ENCODE data around the gene MMP11.

DNA sequence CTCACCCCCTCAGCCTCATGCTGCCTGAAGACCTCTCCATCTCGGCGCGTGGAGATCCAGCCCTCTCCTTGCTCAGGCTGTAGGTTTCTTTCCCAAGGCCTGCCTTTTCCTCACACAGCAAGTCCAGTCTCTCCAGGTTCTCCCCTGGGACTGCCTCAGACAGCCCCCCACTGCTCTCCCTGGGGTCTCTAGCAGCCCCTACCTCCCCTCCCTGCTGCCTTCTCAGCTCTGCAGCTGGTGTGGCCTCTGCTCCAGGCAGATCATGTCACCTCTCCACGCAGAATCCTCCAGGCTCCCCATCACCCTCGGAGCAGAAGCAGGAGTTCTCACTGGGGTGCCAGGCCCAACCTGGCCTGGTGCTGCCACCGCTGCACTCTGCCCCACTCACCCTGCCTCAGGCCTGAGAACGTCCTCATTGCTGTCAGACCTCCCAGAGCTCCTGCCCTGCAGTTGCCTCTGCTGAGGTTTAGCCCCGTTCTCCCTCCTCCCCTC lies 29.3 kb downstream of the MMP11 start:
- TF ChIP-seq MAFK (IDR thresholded peaks at IDR 0.05; ENCODE audit: low read depth, low read length) = no peak
- TF ChIP-seq, protein P1, sequence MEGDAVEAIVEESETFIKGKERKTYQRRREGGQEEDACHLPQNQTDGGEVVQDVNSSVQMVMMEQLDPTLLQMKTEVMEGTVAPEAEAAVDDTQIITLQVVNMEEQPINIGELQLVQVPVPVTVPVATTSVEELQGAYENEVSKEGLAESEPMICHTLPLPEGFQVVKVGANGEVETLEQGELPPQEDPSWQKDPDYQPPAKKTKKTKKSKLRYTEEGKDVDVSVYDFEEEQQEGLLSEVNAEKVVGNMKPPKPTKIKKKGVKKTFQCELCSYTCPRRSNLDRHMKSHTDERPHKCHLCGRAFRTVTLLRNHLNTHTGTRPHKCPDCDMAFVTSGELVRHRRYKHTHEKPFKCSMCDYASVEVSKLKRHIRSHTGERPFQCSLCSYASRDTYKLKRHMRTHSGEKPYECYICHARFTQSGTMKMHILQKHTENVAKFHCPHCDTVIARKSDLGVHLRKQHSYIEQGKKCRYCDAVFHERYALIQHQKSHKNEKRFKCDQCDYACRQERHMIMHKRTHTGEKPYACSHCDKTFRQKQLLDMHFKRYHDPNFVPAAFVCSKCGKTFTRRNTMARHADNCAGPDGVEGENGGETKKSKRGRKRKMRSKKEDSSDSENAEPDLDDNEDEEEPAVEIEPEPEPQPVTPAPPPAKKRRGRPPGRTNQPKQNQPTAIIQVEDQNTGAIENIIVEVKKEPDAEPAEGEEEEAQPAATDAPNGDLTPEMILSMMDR (conservative IDR thresholded peaks at IDR 0.05; ENCODE audit: low read depth, low read length) = no peak
- TF ChIP-seq POLR2A (IDR thresholded peaks at IDR 0.05; ENCODE audit: low read depth, low read length) = no peak
- no peak for TF ChIP-seq RCOR1 (IDR thresholded peaks at IDR 0.05; ENCODE audit: insufficient replicate concordance, low read length)
- TF ChIP-seq, protein P2, sequence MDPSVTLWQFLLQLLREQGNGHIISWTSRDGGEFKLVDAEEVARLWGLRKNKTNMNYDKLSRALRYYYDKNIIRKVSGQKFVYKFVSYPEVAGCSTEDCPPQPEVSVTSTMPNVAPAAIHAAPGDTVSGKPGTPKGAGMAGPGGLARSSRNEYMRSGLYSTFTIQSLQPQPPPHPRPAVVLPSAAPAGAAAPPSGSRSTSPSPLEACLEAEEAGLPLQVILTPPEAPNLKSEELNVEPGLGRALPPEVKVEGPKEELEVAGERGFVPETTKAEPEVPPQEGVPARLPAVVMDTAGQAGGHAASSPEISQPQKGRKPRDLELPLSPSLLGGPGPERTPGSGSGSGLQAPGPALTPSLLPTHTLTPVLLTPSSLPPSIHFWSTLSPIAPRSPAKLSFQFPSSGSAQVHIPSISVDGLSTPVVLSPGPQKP (IDR thresholded peaks at IDR 0.05; ENCODE audit: borderline replicate concordance, low read depth, low read length) = no peak
- no peak for TF ChIP-seq MXI1 (IDR thresholded peaks at IDR 0.05; ENCODE audit: borderline replicate concordance, low read depth, low read length)
- TF ChIP-seq, protein P3, sequence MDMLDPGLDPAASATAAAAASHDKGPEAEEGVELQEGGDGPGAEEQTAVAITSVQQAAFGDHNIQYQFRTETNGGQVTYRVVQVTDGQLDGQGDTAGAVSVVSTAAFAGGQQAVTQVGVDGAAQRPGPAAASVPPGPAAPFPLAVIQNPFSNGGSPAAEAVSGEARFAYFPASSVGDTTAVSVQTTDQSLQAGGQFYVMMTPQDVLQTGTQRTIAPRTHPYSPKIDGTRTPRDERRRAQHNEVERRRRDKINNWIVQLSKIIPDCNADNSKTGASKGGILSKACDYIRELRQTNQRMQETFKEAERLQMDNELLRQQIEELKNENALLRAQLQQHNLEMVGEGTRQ (IDR thresholded peaks at IDR 0.05; ENCODE audit: low read depth, low read length) = no peak
- TF ChIP-seq FOS (IDR thresholded peaks at IDR 0.05; ENCODE audit: low read depth, low read length) = no peak
- TF ChIP-seq NFE2L2 (IDR thresholded peaks at IDR 0.05; ENCODE audit: low read depth, low read length) = no peak
- no peak for TF ChIP-seq CEBPB (IDR thresholded peaks at IDR 0.05; ENCODE audit: low read depth, low read length)
- TF ChIP-seq MAZ (IDR thresholded peaks at IDR 0.05; ENCODE audit: borderline replicate concordance, low read depth, low read length) = no peak

Measured in IMR-90 (cell line).